ENCODE data around the gene SCN10A. TPM values are rescaled to one million over a fixed set of nuclear protein-coding genes. Genes with fewer than 3 reads are reported as not detected.
A peak's percentile ranks its signal among the peaks of the same experiment; 100 is the strongest.

Gene SCN10A
- total and polyA plus RNA-seq, 11 donors, result 0.05 to 0.72 (median 0.12) TPM; not detected in 1

- 32 to 44% (median 40%) methylated on average over 4 of the region's 4 CpGs for WGBS, 4 donors
- Histone ChIP-seq H3K27me3 (peaks cover 0 to 27% (median 5%) of the 10 kb centered on the region in 9 donors), H3K4me1 (no peaks in the 10 kb centered on the region), H3K9me3 (peaks cover 0 to 28% (median 5%) of the 10 kb centered on the region in 12 donors), H3K27ac (no peak overlapping the region), H3K4me3 (no peak overlapping the region), H3K36me3 (no peaks in the 10 kb centered on the region)
- intact Hi-C loops (cut with DNase I), result no loop called here
- TF ChIP-seq, protein P1, sequence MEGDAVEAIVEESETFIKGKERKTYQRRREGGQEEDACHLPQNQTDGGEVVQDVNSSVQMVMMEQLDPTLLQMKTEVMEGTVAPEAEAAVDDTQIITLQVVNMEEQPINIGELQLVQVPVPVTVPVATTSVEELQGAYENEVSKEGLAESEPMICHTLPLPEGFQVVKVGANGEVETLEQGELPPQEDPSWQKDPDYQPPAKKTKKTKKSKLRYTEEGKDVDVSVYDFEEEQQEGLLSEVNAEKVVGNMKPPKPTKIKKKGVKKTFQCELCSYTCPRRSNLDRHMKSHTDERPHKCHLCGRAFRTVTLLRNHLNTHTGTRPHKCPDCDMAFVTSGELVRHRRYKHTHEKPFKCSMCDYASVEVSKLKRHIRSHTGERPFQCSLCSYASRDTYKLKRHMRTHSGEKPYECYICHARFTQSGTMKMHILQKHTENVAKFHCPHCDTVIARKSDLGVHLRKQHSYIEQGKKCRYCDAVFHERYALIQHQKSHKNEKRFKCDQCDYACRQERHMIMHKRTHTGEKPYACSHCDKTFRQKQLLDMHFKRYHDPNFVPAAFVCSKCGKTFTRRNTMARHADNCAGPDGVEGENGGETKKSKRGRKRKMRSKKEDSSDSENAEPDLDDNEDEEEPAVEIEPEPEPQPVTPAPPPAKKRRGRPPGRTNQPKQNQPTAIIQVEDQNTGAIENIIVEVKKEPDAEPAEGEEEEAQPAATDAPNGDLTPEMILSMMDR (IDR thresholded peaks at IDR 0.05), result peak in 4 of 12 donors; percentile 20 to 30 (median 21)
- no peak for TF ChIP-seq POLR2A (IDR thresholded peaks at IDR 0.05)
- ATAC-seq, result peak in 2 of 4 donors; percentile 24 to 49
- no peak for DNase-seq
Measured at GRCh38 chr3:38662544-38662943, 153.5 kb downstream of the SCN10A start.

DNA sequence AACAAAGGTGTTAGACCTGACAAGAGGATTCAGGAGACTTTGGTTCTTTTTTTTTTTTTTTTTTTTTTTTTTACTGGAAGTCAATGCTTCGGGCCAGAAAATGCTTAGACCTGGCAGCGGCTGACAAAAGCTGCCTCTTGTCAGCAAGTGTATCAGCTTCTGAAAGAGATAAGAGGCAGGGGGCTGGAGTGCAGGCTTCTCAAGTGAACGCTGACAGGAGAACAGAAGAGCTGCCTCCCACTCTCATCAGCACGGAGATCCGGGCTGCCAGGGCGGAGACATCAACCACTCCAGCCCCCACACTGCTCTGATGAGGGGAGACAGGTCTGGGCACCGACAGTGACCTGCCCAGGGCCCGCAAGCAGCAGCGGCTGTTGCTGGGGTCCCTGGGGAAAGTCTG lies 157.2 kb downstream of the SCN10A start:
- intact Hi-C loops (cut with DNase I), result loop anchor here in 5 of 10 donors (5.0 to 10.0 kb wide), 3 partner anchors 162 to 186 kb away; partner anchors contain the start of gene EXOG (in 2 of the 5)
- Histone ChIP-seq H3K27ac (no peak overlapping the region), H3K27me3 (peaks cover 0 to 43% (median 8%) of the 10 kb centered on the region in 9 donors), H3K4me3 (no peak overlapping the region), H3K9me3 (peaks cover 0 to 26% (median 5%) of the 10 kb centered on the region in 12 donors), H3K4me1 (no peaks in the 10 kb centered on the region), H3K36me3 (no peaks in the 10 kb centered on the region)
- 10 to 19% (median 14%) methylated on average over 9 of the region's 9 CpGs for WGBS, 4 donors
- DNase-seq (no peak), ATAC-seq (peak in 1 of 4 donors; percentile 21)
- TF ChIP-seq, protein P1 (IDR thresholded peaks at IDR 0.05), result no peak
- TF ChIP-seq POLR2A (IDR thresholded peaks at IDR 0.05), result no peak

DNA sequence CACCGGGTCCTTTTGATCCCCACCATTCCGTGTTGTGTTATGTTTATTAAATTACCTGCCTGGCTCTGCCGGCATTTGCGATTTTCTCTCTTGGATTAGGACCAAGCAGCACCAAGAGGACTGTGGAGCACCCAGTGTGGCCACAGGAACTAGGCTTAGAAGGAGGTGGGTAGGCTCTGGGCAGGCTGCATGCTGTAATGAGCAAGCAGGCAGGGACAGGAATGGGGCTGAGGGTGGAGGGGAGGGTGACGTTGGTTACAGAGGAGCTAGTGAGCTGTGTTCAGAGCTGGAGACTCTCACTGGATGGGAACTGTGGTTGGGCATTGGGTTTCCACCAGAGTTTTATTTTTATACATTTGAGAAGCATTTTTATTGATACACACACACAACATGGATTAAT lies 158.6 kb downstream of the SCN10A start:
- H3K36me3 ChIP-seq, result no peaks in the 10 kb centered on the region
- H3K9me3 ChIP-seq, result peaks cover 0 to 14% (median 3%) of the 10 kb centered on the region in 12 donors
- intact Hi-C loops (cut with DNase I), result loop anchor here in 5 of 10 donors (5.0 to 10.0 kb wide), 3 partner anchors 160 to 187 kb away; partner anchors contain the start of gene EXOG (in 2 of the 5)
- no peak for DNase-seq
- no peak overlapping the region for H3K27ac ChIP-seq
- H3K4me3 ChIP-seq, result no peak overlapping the region
- H3K27me3 ChIP-seq, result peaks cover 0 to 43% (median 8%) of the 10 kb centered on the region in 9 donors
- no peaks in the 10 kb centered on the region for H3K4me1 ChIP-seq
- TF ChIP-seq, protein P1 (IDR thresholded peaks at IDR 0.05), result no peak
- TF ChIP-seq POLR2A (IDR thresholded peaks at IDR 0.05), result no peak
- ATAC-seq, result no peak
- WGBS, 4 donors, result 57 to 77% (median 67%) methylated on average over 5 of the region's 5 CpGs

DNA sequence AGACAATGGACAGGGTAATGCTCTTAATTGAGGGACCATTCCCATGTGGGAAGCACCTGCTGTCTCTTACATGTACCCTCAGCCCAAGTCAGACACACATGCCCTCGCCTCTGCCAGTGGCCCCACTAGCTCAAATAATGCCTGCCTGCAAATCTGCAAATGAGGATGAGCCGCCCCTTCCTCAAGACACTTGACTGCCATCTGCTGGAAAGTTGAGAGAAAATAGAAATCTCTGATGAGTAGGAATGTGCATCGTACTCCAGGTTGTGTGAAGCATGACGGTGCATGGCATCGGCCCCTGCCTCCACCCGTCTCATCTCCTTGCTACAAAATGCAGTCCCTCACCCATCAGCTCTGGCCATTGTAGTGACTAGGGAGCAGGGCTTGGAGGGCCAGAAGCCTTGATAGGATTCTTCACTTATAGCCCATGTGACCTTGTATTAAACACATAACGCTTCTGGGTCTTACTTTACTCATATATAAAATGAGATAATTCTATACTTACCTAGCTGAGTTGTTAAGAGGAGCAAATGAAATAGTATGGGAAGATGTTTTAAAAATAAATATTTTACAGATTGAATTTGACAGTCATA lies 160.2 kb downstream of the SCN10A start:
- WGBS, 4 donors, result 10 to 19% (median 13%) methylated on average over 7 of the region's 7 CpGs
- ATAC-seq, result peak in 3 of 4 donors; percentile 36 to 49 (median 41)

More for the DNA sequence above, 160.2 kb downstream of the SCN10A start:
- Histone ChIP-seq H3K9me3 (peaks cover 0 to 1% (median 0%) of the 10 kb centered on the region in 12 donors), H3K4me1 (peaks cover 0 to 5% (median 0%) of the 10 kb centered on the region in 12 donors), H3K27me3 (peaks cover 0 to 47% (median 8%) of the 10 kb centered on the region in 9 donors), H3K4me3 (no peak overlapping the region), H3K27ac (no peak overlapping the region), H3K36me3 (no peaks in the 10 kb centered on the region)
- intact Hi-C loops (cut with DNase I), result loop anchor here in 7 of 10 donors (1.0 to 10.0 kb wide), 5 partner anchors 159 to 189 kb away; partner anchors contain the start of gene EXOG (in 3 of the 7)
- TF ChIP-seq POLR2A (IDR thresholded peaks at IDR 0.05), result no peak
- TF ChIP-seq, protein P1 (IDR thresholded peaks at IDR 0.05), result peak; percentile 21 to 55 (median 38)
- no peak for DNase-seq
